AG04449 (cell line): ENCODE results near the gene NRSN2.
"Not testable (repeated sequence)": the region's sequence is repeated elsewhere in the genome, so short reads cannot be mapped to it uniquely, and the experiment has no call there.

Source experiments
- CTCF ChIA-PET: fragments of 350-600 bp; formaldehyde crosslinking; extraction: SDS; loops from one replicate; lab custom pipeline; 2021; ENCODE audit warnings: antibody characterized with exemption; lab: Yijun Ruan, JAX
- POLR2A ChIA-PET: fragments of 400-600, 350-600 bp; formaldehyde crosslinking; extraction: SDS; loops from one replicate; lab custom pipeline; 2020; ENCODE audit warnings: antibody characterized with exemption, inconsistent platforms; lab: Yijun Ruan, JAX
- DNase-seq: peaks from one replicate; pipeline ENCODE4 v3.0.0-alpha.2; 2010; ENCODE audit warnings: low read depth, low spot score
- H3K4me3 ChIP-seq: 2 replicates; pipeline ENCODE4 v1.5.1; 2011; ENCODE audit warnings: low read depth, mild to moderate bottlenecking, control low read depth, low read length
- TF ChIP-seq, protein P1 (sequence below): IDR thresholded peaks from one replicate; pipeline ENCODE4 v1.5.1; 2011; ENCODE audit warnings: mild to moderate bottlenecking, moderate library complexity, low read length, control low read depth, inconsistent platforms; ENCODE audit not compliant: insufficient read depth; ENCODE audit errors: missing control alignments

Gene NRSN2

DNA sequence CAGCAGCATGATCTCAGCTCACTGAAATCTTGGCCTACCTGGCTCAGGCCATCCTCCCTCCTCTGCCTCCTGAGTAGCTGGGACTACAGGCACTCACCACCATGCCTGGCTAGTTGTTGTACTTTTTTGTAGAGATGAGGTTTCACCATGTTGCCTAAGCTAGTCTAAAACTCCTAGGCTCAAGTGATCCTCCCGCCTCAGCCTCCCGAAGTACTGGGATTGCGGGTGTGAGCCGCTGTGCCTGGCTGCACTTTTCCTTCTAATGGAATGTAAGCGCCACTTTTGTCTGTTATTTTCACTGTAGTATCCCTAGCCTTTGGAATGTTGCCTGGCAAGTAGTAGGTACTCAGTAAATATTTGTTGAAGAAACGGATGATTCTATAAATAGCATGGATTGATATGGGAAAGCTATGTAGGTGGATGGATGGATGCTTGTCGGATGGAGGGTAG lies 23.3 kb downstream of the NRSN2 start:
- CTCF ChIA-PET, result interaction anchor here (10.5 kb wide), 1 partner anchor 16 kb away, joined by 89 read pairs; no protein-coding TSS in a partner anchor
- TF ChIP-seq, protein P1, sequence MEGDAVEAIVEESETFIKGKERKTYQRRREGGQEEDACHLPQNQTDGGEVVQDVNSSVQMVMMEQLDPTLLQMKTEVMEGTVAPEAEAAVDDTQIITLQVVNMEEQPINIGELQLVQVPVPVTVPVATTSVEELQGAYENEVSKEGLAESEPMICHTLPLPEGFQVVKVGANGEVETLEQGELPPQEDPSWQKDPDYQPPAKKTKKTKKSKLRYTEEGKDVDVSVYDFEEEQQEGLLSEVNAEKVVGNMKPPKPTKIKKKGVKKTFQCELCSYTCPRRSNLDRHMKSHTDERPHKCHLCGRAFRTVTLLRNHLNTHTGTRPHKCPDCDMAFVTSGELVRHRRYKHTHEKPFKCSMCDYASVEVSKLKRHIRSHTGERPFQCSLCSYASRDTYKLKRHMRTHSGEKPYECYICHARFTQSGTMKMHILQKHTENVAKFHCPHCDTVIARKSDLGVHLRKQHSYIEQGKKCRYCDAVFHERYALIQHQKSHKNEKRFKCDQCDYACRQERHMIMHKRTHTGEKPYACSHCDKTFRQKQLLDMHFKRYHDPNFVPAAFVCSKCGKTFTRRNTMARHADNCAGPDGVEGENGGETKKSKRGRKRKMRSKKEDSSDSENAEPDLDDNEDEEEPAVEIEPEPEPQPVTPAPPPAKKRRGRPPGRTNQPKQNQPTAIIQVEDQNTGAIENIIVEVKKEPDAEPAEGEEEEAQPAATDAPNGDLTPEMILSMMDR, result no peak
- no peak overlapping the region for H3K4me3 ChIP-seq
- POLR2A ChIA-PET, result interaction anchor here (4.7 kb wide), 1 partner anchor 11 kb away, joined by 26 read pairs; the partner anchor contains the start of gene TRIB3
- no peak for DNase-seq

GRCh38 chr20:370977-371754 lies 24.3 kb downstream of the NRSN2 start:
- TF ChIP-seq, protein P1, result no peak
- ChIA-PET POLR2A (interaction anchor here (0.6 to 4.7 kb wide), 2 partner anchors 9 to 10 kb away, joined by 3 to 26 read pairs; partner anchors contain the start of gene TRIB3), CTCF (interaction anchor here (1.3 to 10.5 kb wide), 2 partner anchors 11 to 17 kb away, joined by 3 to 89 read pairs; no protein-coding TSS in a partner anchor)
- no peak overlapping the region for H3K4me3 ChIP-seq
- DNase-seq, result no peak

GRCh38 chr20:371755-372542 lies 25.0 kb downstream of the NRSN2 start:
- ChIA-PET CTCF (interaction anchor here (0.9 to 10.5 kb wide), 4 partner anchors 7 to 60 kb away, joined by 3 to 89 read pairs (median 4); no protein-coding TSS in a partner anchor), POLR2A (interaction anchor here (0.6 to 4.7 kb wide), 2 partner anchors 9 to 10 kb away, joined by 3 to 26 read pairs; partner anchors contain the start of gene TRIB3)
- no peak overlapping the region for H3K4me3 ChIP-seq
- TF ChIP-seq, protein P1, result no peak
- no peak for DNase-seq

DNA sequence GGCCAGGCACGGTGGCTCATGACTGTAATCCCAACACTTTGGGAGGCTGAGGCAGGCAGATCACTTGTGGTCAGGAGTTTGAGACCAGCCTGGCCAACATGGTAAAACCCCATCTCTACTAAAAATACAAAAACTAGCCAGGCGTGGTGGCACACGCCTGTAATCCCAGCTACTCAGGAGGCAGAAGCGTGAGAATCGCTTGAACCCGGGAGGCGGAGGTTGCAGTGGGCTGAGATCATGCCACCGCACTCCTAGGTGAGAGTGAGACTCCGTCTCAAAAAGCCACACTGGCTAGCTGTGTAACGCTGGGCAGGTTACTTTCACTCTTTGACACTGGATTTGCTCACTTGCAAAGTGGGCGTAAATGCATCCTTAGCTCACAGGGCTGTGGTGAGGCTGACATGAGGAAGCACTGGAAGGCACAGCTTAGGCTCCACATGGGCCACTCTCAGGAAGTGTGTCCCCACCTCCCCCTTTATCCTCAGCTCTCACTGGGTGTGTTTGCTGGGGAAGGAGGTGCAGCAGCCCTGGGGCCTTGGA lies 25.7 kb downstream of the NRSN2 start:
- not testable (repeated sequence) for H3K4me3 ChIP-seq, DNase-seq
- ChIA-PET CTCF (interaction anchor here (0.9 to 10.5 kb wide), 5 partner anchors 8 to 59 kb away, joined by 3 to 89 read pairs (median 4); no protein-coding TSS in a partner anchor), POLR2A (interaction anchor here (4.7 kb wide), 1 partner anchor 8 kb away, joined by 26 read pairs; the partner anchor contains the start of gene TRIB3)

DNA sequence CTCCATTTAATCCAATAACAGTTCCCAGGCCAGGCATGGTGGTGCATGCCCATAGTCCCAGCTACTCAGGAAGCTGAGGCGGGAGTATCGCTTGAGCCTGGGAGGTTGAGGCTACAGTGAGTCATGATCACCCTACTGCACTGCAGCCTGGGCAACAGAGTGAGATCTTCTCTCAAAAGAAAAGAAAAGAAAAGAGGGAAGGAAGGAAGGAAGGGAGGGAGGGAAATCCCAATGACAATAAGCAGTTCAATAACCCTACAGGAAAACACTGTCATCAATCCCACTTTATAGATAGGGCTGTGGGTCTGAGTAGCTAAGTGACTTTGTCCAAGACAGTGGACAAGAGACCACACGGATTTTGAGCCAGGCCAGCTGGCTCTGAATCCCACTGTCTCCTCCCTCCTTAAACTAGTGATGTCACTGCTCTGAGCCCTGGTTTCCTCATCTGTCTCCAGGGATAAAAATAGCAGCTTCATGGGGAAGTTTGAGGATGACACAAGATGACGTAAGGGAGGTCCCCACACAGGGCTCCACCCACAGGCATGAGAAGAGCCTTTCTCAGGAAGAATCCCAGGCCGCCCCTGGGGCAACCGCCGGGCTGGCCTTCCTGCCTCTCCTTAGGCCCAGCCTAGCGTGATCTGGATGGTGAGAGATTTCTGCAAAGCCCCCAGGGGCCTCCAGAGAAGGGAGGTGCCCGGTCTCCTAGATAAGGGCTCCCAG lies 26.4 kb downstream of the NRSN2 start:
- POLR2A ChIA-PET, result interaction anchor here (0.6 to 4.7 kb wide), 2 partner anchors 8 to 13 kb away, joined by 3 to 26 read pairs; partner anchors contain the start of gene TRIB3
- no peak for DNase-seq
- no peak overlapping the region for H3K4me3 ChIP-seq
- CTCF ChIA-PET, result interaction anchor here (0.9 to 10.5 kb wide), 4 partner anchors 8 to 41 kb away, joined by 3 to 89 read pairs (median 6); no protein-coding TSS in a partner anchor
- TF ChIP-seq, protein P1, result no peak
